GM23248 (cell line): ENCODE data around the gene ABCC1. TPM values are rescaled to one million over a fixed set of nuclear protein-coding genes. Genes with fewer than 3 reads are reported as not detected.

ENCODE experiments used
- DNase-seq: peaks from one replicate; pipeline ENCODE4 v3.0.0-alpha.2; 2015
- H2AFZ ChIP-seq: fragments of 200-600 bp; sonication (generic); 2 replicates; pipeline ENCODE4 v1.6.1; 2016; ENCODE audit warnings: antibody characterized with exemption
- H3F3A ChIP-seq: fragments of 200-600 bp; sonication (generic); 2 replicates; pipeline ENCODE4 v1.6.1; 2016; ENCODE audit warnings: mild to moderate bottlenecking, antibody characterized with exemption, mixed run types; ENCODE audit not compliant: insufficient read depth
- H3K27ac ChIP-seq: fragments of 200-600 bp; sonication (generic); 2 replicates; pipeline ENCODE4 v1.5.1; 2016; ENCODE audit warnings: mild to moderate bottlenecking
- H3K27me3 ChIP-seq: fragments of 200-600 bp; sonication (generic); replicated peaks from 2 replicates; pipeline ENCODE4 v1.6.1; 2016; ENCODE audit warnings: mild to moderate bottlenecking; ENCODE audit not compliant: insufficient read depth
- H3K36me3 ChIP-seq: fragments of 200-600 bp; sonication (generic); 2 replicates; pipeline ENCODE4 v1.6.1; 2016; ENCODE audit warnings: low read depth, mild to moderate bottlenecking
- H3K4me1 ChIP-seq: fragments of 200-600 bp; sonication (generic); 2 replicates; pipeline ENCODE4 v1.6.1; 2016; ENCODE audit warnings: mild to moderate bottlenecking; ENCODE audit not compliant: insufficient read depth
- H3K4me2 ChIP-seq: fragments of 200-600 bp; sonication (generic); one replicate; pipeline ENCODE4 v1.6.1; 2016; ENCODE audit warnings: mild to moderate bottlenecking; ENCODE audit not compliant: unreplicated experiment
- H3K4me3 ChIP-seq: fragments of 200-600 bp; sonication (generic); 2 replicates; pipeline ENCODE4 v1.5.1; 2016; ENCODE audit warnings: mild to moderate bottlenecking
- H3K79me2 ChIP-seq: fragments of 200-600 bp; sonication (generic); 2 replicates; pipeline ENCODE4 v1.6.1; 2016; ENCODE audit warnings: mild to moderate bottlenecking; ENCODE audit not compliant: insufficient read depth
- H3K9ac ChIP-seq: fragments of 200-600 bp; sonication (generic); 2 replicates; pipeline ENCODE4 v1.6.1; 2016; ENCODE audit warnings: mild to moderate bottlenecking
- H3K9me2 ChIP-seq: fragments of 200-600 bp; sonication (generic); 2 replicates; pipeline ENCODE4 v1.6.1; 2016; ENCODE audit warnings: mixed run types, mild to moderate bottlenecking, moderate library complexity; ENCODE audit not compliant: insufficient read depth
- H3K9me3 ChIP-seq: fragments of 200-600 bp; sonication (generic); one replicate; pipeline ENCODE4 v1.6.1; 2017; ENCODE audit warnings: low read depth
- H4K20me1 ChIP-seq: fragments of 200-600 bp; sonication (generic); 2 replicates; pipeline ENCODE4 v1.6.0; 2016; ENCODE audit not compliant: insufficient read depth
- EZH2 ChIP-seq: fragments of 200-600 bp; sonication (generic); IDR thresholded peaks from 2 replicates; pipeline ENCODE4 v1.6.1; 2018; ENCODE audit warnings: antibody characterized with exemption, mild to moderate bottlenecking; ENCODE audit not compliant: insufficient read depth, poor library complexity, severe bottlenecking
- EZH2phosphoT487 ChIP-seq: fragments of 200-600 bp; sonication (generic); IDR thresholded peaks from 2 replicates; pipeline ENCODE4 v1.6.1; 2018; ENCODE audit warnings: antibody characterized with exemption, moderate library complexity, mild to moderate bottlenecking, low read depth; ENCODE audit not compliant: insufficient read depth
- WGBS, 2 experiments: methylation state at CpG; one replicate each; pipeline ENCODE4 v1.1.6; 2015 to 2017; ENCODE audit warnings: low lambda C conversion rate in 2 of 2, low coverage in 1 of 2; ENCODE audit errors: missing lambda C conversion rate in 2 of 2; 5-methylcytosine and 5-hydroxymethylcytosine counted together
- in situ Hi-C: fragments of 300-500 bp; cut with MboI; formaldehyde crosslinking; loops from 2 replicates; pipeline ENCODE4 v1.15.0; 2020
- polyA plus RNA-seq: library from polyadenylated mRNA; unstranded; fragments of >200 nt; fragmentation: Nextera tagmentation; extraction: Ambion mirVana; gene quantifications from 2 replicates; pipeline ENCODE4 v1.2.1, GENCODE V29; 2016
- total RNA-seq: library from RNA; depleted of rRNA; stranded (reverse); fragments of >200 nt; shearing (Covaris generic); gene quantifications from 2 replicates; pipeline ENCODE4 v1.2.3, GENCODE V29; 2014

The ABCC1 gene
- total and polyA plus RNA-seq, 2 experiments from 2014 or later, result 16.2 to 25.5 TPM

- no peaks in the 10 kb centered on the region for H4K20me1 ChIP-seq
- H3K4me2 ChIP-seq, result no peak overlapping the region
- H3K79me2 ChIP-seq, result peaks cover 68% of the 10 kb centered on the region
- H3K4me3 ChIP-seq, result no peak overlapping the region
- H3K9me2 ChIP-seq, result no peaks in the 10 kb centered on the region
- DNase-seq, result no peak
- in situ Hi-C loops, result no loop called here
- peaks cover 23% of the 10 kb centered on the region for H3K36me3 ChIP-seq
- H3K9ac ChIP-seq, result no peak overlapping the region
- no peaks in the 10 kb centered on the region for H3K27me3 ChIP-seq
- WGBS, 2 experiments, result 85 to 93% methylated on average over 6 of the region's 6 CpGs
- H3F3A ChIP-seq, result peaks cover 24% of the 10 kb centered on the region
- TF ChIP-seq EZH2phosphoT487 (no peak), EZH2 (no peak)
- H3K9me3 ChIP-seq, result no peaks in the 10 kb centered on the region
- no peak overlapping the region for H3K27ac ChIP-seq
- peaks cover 23% of the 10 kb centered on the region for H3K4me1 ChIP-seq
- H2AFZ ChIP-seq, result no peak overlapping the region
Observed at GRCh38 chr16:16031401-16031800, 82.0 kb downstream of the ABCC1 start.

- H3K9me2 ChIP-seq, result no peaks in the 10 kb centered on the region
- H3K27me3 ChIP-seq, result no peaks in the 10 kb centered on the region
- H3K9ac ChIP-seq, result no peak overlapping the region
- no peak for TF ChIP-seq EZH2
- no peak for TF ChIP-seq EZH2phosphoT487
- no peak overlapping the region for H3K4me3 ChIP-seq
- H3K9me3 ChIP-seq, result no peaks in the 10 kb centered on the region
- H4K20me1 ChIP-seq, result no peaks in the 10 kb centered on the region
- H3K36me3 ChIP-seq, result peaks cover 30% of the 10 kb centered on the region
- peaks cover 13% of the 10 kb centered on the region for H3K4me1 ChIP-seq
- H3K27ac ChIP-seq, result no peak overlapping the region
- H2AFZ ChIP-seq, result no peak overlapping the region
- DNase-seq, result no peak
- in situ Hi-C loops, result no loop called here
- H3K4me2 ChIP-seq, result no peak overlapping the region
- peaks cover 71% of the 10 kb centered on the region for H3K79me2 ChIP-seq
- H3F3A ChIP-seq, result peaks cover 14% of the 10 kb centered on the region
- 82 to 87% methylated on average over 5 of the region's 5 CpGs for WGBS, 2 experiments
Observed at GRCh38 chr16:16032271-16032979, 83.0 kb downstream of the ABCC1 start.

GRCh38 chr16:16033208-16033717, 83.8 kb downstream of the ABCC1 start:
- no peak overlapping the region for H3K4me3 ChIP-seq
- H3K27ac ChIP-seq, result no peak overlapping the region
- no peaks in the 10 kb centered on the region for H3K9me3 ChIP-seq
- no peak overlapping the region for H3K9ac ChIP-seq
- no peaks in the 10 kb centered on the region for H3K9me2 ChIP-seq
- in situ Hi-C loops, result no loop called here
- H3K4me2 ChIP-seq, result no peak overlapping the region
- H2AFZ ChIP-seq, result no peak overlapping the region
- no peaks in the 10 kb centered on the region for H3K27me3 ChIP-seq
- peaks cover 66% of the 10 kb centered on the region for H3K79me2 ChIP-seq
- no peak for DNase-seq
- H4K20me1 ChIP-seq, result no peaks in the 10 kb centered on the region
- H3F3A ChIP-seq, result peaks cover 5% of the 10 kb centered on the region; the same call in 1 of the 2 replicates
- H3K36me3 ChIP-seq, result peaks cover 34% of the 10 kb centered on the region
- WGBS, 2 experiments, result 87 to 89% methylated on average over 9 of the region's 9 CpGs
- H3K4me1 ChIP-seq, result peaks cover 12% of the 10 kb centered on the region
- TF ChIP-seq EZH2phosphoT487 (no peak), EZH2 (no peak)

- H3K9ac ChIP-seq, result no peak overlapping the region
- H3F3A ChIP-seq, result no peaks in the 10 kb centered on the region
- no peak for DNase-seq
- H3K36me3 ChIP-seq, result peaks cover 37% of the 10 kb centered on the region
- no peaks in the 10 kb centered on the region for H4K20me1 ChIP-seq
- H3K4me2 ChIP-seq, result no peak overlapping the region
- no peak for TF ChIP-seq EZH2
- TF ChIP-seq EZH2phosphoT487, result no peak
- H3K9me2 ChIP-seq, result no peaks in the 10 kb centered on the region
- H3K27ac ChIP-seq, result no peak overlapping the region
- no peaks in the 10 kb centered on the region for H3K4me1 ChIP-seq
- in situ Hi-C loops, result no loop called here
- H3K79me2 ChIP-seq, result peaks cover 45% of the 10 kb centered on the region
- H2AFZ ChIP-seq, result no peak overlapping the region
- WGBS, 2 experiments, result 99% methylated on average over 8 of the region's 8 CpGs
- H3K27me3 ChIP-seq, result no peaks in the 10 kb centered on the region
- H3K9me3 ChIP-seq, result no peaks in the 10 kb centered on the region
- H3K4me3 ChIP-seq, result no peak overlapping the region
Observed at GRCh38 chr16:16036359-16036792, 87.0 kb downstream of the ABCC1 start.
